HuH-7.5 (cell line): ENCODE data around the gene SIAH3.
"Not testable (repeated sequence)": the region's sequence is repeated elsewhere in the genome, so short reads cannot be mapped to it uniquely, and the experiment has no call there.

ENCODE experiments used
- DNase-seq: peaks from one replicate; pipeline ENCODE4 v3.0.0; 2011; ENCODE audit warnings: low spot score

SIAH3 gene

DNA sequence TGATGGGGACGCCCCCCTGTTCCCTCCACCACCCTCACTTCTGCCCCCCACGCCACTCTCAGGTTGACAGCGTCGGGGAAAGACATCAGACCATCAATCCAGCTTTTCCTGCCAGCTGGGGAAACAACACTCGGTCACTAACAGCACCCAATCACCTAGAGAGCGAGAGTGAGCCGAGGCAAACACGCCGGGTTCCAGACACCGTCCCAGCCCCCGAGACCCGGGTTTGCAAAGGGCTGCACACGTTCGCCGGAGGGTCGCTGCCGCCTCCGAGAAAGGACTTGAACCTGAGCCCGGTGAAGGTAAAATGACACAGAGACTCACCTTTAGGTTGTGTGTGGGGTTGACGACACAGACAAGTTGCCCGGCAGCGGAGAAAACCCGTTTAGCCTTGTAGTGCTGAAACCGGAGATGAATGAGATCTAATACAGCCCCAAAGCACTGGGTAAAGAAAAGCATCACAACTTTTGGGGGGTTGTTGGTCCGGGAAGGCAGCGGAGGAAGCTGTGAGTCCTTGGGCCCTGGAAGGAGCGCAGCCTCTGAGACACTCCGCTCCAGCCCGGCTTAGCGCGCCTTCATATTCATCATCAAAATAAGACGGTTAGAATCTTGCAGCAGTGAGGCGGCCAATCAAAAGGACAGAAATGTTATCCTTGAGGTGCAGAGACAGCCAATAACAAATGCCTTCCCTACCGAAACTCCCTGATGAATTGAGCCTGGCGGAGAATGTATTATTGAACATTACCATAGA is at the start of gene SIAH3:
Gene SIAH3 (minus strand): TSS at position 583 of the 751 bp plus-strand sequence. CDS start 124 bp downstream, at position 459.
- no peak for DNase-seq

DNA sequence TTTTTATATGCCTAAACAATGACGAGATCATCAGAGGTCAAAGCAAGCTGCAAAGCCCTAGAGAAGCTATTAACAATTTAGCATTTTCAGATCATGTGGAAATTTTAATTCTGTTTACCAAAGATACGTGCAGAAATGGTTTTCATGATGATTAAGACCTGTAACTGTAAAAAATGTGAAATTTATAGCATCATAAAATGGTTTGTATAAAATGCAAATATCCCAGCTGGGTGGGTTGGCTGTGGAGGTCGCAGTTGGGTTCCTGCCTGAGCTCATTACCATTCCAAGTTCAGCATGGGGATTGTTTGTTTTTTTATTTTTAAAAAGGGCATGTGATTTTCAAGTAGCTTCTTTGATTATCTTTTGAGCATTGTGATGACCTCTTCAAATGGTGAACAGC is 47.9 kb upstream of the SIAH3 start:
- DNase-seq: no peak

- DNase-seq: no peak
Measured at GRCh38 chr13:45897562-45897961, 46.0 kb upstream of the SIAH3 start.

DNA sequence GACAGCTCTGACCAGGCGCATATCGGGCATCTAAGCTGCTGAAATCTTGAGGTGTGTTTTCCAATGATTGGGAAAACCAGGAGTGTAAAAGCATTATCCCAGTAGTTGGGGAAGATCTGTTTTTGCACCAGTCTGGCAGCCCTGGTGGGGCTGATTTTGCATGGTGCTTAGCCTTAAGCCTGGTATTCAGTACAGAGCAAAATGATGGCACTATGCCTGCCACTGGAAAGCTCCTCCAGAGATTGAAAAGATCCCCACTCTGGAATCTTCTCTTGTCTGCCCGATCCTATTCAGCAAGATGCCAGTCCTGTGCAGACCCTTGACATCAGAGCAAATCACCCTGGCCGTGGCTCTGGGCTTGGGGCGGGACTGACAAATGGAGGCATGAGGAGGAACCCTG is 44.7 kb upstream of the SIAH3 start:
- no peak for DNase-seq

- no peak for DNase-seq
Measured at GRCh38 chr13:45895881-45896280, 44.3 kb upstream of the SIAH3 start.

DNA sequence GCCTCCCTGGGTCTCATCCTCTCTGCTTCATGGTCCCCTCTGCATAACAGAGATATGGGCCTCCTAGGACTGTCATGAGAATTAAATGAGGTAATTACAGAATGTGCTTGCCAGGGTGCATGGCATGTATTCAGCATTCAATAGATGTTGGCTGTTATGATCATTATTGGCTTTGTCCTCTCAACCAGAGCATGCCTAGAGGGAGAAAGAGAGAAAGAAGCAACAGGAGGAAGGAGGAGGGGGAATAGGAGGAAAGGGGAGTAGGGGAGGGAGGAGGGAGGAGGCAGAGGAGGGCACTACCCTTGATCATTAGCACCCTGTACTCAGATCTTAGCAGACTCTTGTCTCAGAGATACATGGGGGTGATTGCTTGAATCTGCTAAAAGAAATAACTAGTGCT is 41.0 kb upstream of the SIAH3 start:
- DNase-seq: no peak

- DNase-seq: no peak
Measured at GRCh38 chr13:45889590-45890243, 38.2 kb upstream of the SIAH3 start.

GRCh38 chr13:45886466-45886865 is 34.9 kb upstream of the SIAH3 start:
- no peak for DNase-seq

GRCh38 chr13:45885194-45885593 is 33.6 kb upstream of the SIAH3 start:
- DNase-seq: no peak

DNA sequence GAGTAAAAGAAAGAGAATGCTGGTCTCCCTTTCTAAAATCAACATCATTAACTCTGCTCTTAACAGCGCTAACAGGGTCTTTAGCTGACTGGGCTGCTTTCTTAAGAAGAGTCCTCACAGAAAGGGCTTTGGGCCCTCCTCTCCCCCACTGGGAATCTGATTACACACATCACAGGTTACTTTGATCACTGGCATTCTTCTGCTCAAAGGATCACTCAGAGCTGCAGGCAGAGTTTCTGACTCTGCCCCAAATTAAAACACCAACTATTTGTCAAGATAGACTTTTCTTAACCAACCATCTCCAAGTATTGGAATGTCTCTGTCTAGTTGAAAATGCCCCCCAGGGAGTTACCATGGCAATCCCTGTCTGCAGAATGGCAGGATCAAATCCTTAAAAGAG is 31.1 kb upstream of the SIAH3 start:
- DNase-seq: no peak

DNA sequence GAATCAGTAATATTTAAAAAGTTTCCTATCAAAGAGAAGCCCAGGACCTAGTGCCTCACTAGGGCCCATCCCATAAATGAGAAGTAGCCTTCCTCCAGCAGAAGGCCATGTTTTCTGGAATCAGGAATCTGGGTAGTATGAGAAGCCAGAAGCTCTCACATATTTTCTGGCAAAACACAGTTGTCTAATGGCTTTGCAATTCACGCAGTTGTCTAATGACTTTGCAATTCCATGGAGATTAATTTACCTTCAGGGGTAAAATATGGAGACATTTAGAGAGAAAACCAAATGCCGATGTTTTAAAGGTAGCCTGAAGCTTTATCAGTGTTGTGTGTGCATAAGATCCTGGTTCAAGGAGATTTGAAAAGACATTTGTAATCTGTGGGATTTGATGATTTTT is 29.8 kb upstream of the SIAH3 start:
- DNase-seq: no peak

DNA sequence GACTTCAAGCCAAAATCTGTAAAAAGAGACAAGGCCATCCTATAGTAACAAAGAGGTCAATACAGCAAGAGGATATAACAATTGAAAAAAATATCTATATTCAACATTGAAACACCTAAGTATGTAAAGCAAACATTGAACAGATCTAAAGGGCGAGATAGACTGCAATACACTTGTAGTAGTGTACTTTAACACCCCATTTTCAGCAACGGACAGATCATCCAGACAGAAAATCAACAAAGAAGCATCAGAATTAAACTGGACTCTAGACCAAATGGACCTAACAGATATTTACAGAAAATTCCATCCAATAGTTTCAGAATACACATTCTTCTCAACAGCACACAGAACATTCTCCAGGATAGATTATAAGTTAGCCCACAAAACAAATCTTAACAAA is 28.7 kb upstream of the SIAH3 start:
- no peak for DNase-seq

DNA sequence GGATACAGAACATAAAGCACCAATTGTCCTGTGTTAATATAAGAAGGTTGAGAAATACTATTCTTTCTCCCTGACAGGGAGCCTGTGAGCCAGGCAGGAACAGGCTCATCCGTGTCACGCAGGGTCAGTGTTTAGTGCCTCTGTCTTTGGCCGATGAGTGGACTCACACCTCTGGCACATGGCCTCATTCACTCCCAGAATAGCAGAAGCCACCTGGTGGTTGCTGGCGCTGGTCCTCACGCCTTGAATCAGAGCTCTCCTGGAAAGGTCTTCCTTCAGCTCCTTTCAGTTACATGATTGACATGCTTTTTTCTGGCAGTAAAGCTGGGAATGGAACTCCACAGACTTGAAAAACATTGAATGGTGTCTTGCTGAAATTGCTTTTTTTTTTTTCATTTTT is 28.1 kb upstream of the SIAH3 start:
- peak; percentile 30 for DNase-seq

GRCh38 chr13:45878966-45879365 is 27.4 kb upstream of the SIAH3 start:
- no peak for DNase-seq

DNA sequence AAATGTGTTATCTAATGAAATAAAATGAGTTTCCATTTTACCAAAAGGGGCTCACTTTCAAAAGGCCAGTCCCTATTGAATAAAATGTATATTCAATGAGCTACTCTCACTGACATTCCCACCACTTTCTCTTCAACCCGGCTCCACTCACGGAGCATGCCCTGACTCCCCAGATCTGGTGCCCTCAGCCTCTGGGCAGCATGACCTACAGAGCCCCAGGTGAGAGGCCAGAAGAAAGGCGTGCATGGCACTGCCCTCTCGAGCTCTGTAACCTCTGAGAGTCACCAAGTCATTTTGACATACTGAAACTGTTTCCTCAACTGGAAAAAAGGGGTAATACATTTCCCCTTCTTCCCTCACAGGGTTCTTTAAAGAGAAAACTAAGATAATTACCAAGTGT is 25.2 kb upstream of the SIAH3 start:
- DNase-seq: no peak

- no peak for DNase-seq
Measured at GRCh38 chr13:45875951-45876350, 24.4 kb upstream of the SIAH3 start.

DNA sequence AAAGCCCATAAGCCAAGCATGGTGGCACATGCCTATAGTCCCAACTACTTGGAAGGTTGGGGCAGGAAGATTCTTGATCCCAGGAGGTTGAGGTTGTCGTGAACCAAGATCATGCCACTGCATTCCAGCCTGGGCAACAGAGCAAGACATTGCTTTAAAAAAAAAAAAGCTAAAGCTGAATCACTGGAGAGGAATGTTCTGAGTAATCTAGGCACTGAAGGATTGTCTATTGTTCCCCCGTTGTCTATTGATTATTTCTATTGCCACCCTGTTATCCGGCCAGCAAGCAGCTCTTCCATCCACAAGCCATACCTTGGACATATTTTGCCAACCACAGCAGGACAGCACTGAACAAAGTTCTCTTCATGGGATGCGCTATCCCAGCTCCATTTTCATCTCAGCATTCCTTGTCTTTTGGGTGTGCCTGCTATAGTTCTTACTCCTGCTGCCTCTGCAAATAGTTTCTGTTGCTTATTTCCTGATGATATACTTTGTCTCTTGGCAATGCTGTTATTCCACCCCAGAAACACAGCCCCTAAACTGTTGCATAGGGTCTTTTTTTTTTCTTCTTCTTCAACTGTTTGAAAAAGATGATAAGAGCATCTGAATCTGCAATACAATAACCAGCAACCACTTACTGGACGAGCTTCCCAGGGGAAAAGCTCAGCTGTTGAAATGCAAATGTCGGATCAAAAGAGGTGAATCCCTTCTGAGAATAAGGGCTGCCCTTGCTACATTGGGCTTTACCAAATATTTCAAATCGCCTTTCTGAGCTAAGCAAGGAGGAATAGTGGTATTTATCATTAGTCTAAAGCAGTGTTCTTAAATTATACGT is 22.2 kb upstream of the SIAH3 start:
- DNase-seq: no peak

GRCh38 chr13:45872566-45872965 is 21.0 kb upstream of the SIAH3 start:
- no peak for DNase-seq

- not testable (repeated sequence) for DNase-seq
Measured at GRCh38 chr13:45871201-45871600, 19.6 kb upstream of the SIAH3 start.

GRCh38 chr13:45870232-45870631 is 18.7 kb upstream of the SIAH3 start:
- DNase-seq: no peak

- DNase-seq: no peak
Measured at GRCh38 chr13:45865414-45865813, 13.9 kb upstream of the SIAH3 start.

DNA sequence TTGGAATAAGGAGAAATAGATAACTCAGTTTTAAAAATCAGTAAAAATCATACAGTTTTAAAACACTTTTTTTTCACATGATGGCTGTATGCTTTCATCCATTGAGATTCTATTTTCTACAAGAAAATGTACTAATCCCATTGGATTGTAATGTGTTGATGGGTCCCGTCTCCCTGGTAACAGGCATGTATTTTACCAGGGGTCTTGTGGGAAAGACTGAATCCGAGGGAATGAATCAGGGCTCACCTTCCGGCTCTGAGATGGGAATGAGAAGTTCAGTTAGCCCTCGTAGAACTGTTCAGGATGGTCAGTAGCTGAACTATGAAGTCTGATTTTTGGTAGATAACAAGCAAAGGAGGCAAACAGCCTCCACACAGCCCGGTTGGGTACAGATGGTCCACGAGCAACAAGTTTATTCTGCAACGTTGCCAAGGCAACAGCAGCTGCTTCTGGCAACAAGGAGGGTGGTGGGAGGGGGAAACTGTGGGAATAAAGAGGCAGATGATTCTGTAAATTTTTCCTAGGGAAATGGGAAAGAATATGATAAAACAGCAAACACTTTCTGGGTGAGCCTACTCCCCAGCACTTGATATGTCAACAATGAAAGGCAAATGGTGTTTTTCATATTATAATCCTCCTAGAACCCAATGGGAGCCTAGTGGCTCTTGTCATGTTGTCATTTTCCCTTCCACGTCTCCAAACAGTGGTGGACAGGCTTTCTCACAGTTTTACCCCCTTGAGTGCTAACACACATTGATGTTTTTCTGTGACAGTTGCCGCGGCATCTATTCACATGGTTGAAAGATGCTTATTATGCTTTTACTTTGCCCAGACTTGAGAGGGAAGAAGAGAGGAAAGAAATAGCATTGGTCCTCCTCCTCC is 12.4 kb upstream of the SIAH3 start:
- DNase-seq: no peak
